ACC112 (cell line): ENCODE data around the gene UNC45A.

Experiments
- H2AFZ ChIP-seq: fragments of 200-600 bp; sonication (generic); one replicate; pipeline ENCODE4 v1.6.0; 2017; ENCODE audit warnings: antibody characterized with exemption, low read length; ENCODE audit not compliant: unreplicated experiment
- H3K27ac ChIP-seq: fragments of 200-600 bp; sonication (generic); 2 replicates; pipeline ENCODE4 v1.5.1; 2014; ENCODE audit warnings: low read depth, mild to moderate bottlenecking, antibody characterized with exemption, low read length, moderate library complexity
- H3K27me3 ChIP-seq: fragments of 200-600 bp; sonication (generic); 2 replicates; pipeline ENCODE4 v1.6.1; 2014; ENCODE audit warnings: mild to moderate bottlenecking, antibody characterized with exemption, low read length, moderate library complexity, mixed read lengths; ENCODE audit not compliant: insufficient read depth
- H3K36me3 ChIP-seq: fragments of 200-600 bp; sonication (generic); 2 replicates; pipeline ENCODE4 v1.6.1; 2016; ENCODE audit warnings: mild to moderate bottlenecking, antibody characterized with exemption, low read length, moderate library complexity, mixed read lengths; ENCODE audit not compliant: insufficient read depth
- H3K4me1 ChIP-seq: fragments of 200-600 bp; sonication (generic); one replicate; pipeline ENCODE4 v1.6.1; 2016; ENCODE audit warnings: low read length, mixed read lengths; ENCODE audit not compliant: insufficient read depth, unreplicated experiment, control insufficient read depth
- H3K4me3 ChIP-seq: fragments of 200-600 bp; sonication (generic); 2 replicates; pipeline ENCODE4 v1.5.1; 2014; ENCODE audit warnings: mild to moderate bottlenecking, low read depth, low read length
- H3K79me2 ChIP-seq: fragments of 200-600 bp; sonication (generic); one replicate; pipeline ENCODE4 v1.6.0; 2016; ENCODE audit warnings: low read length; ENCODE audit not compliant: control insufficient read depth, unreplicated experiment, insufficient read depth

UNC45A gene

DNA sequence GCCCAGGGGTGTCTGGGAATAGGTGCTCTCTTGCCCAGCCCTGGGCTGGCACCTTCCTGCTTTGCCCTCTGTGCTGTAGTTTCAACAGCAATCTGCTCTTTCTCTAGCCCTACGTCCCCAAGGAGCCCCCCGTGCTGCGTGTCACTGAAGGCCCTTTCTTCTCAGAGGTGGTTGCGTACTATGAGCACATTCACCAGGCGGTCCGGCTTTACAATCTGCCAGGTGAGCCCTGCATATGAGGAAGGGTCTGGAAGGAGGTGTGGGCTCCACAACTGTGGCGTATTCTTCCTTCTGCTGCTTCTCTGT, 22.4 kb upstream of the UNC45A start:
- no peak overlapping the region for H3K4me3 ChIP-seq
- no peaks in the 10 kb centered on the region for H3K27me3 ChIP-seq
- no peak overlapping the region for H3K27ac ChIP-seq
- no peak overlapping the region for H2AFZ ChIP-seq
- H3K79me2 ChIP-seq: no peaks in the 10 kb centered on the region
- no peaks in the 10 kb centered on the region for H3K4me1 ChIP-seq
- no peaks in the 10 kb centered on the region for H3K36me3 ChIP-seq

DNA sequence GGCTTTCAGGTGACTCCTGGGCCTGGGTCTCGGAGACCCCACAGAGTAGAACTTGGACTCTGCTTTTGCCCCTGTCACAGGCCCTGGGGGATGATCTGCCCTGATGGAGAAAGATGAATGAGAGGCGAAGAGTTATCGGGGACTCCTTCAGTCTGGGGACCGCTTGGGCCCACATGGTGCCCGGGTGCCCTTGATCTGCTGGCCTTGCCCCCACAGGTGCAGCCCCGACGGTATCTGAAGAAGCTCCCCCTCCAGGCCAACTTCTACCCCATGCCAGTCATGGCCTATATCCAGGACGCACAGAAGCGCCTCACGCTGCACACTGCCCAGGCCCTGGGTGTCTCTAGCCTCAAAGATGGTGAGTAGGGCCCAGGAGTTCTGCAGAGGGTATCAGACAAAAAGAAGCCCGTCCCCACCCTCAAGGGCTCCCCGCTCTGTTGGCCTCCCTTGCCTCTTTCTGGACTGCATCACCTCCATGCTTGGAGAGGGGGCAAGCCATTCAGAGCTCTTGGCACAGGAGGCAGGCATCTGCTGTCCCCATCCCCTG, 21.6 kb upstream of the UNC45A start:
- no peaks in the 10 kb centered on the region for H3K36me3 ChIP-seq

DNA sequence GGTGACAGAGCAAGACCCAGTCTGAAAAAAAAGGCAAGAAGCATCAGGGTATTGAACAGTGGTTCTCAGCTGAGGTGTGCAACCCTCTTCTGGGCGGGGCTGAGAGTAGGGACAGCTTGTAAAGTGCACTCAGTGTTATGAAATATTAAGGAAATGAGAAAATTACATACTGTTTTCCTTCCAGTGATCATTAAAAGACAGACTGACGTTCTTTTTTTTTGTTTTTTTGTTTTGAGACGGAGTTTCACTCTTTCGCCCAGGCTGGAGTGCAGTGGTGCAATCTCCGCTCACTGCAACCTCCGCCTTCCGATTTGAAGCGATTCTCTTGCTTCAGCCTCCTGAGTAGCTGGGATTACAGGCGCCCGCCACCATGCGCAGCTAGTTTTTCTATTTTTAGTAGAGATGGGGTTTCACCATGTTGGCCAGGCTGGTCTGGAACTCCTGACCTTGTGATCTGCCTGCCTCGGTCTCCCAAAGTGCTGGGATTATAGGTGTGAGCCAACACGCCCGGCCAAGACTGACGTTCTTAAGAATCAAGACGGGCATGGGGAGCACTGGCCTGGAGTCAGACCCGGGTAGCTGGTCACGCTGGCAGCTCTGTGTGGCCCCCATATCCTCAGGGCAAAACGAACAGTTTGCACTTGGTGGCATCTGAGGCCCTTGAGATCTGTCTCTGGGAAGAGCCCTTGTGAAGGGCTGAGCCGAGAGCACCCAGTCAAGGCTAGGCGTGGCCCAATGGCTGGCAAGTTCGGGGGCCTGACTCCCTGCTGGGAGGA, 20.6 kb upstream of the UNC45A start:
- Histone ChIP-seq H3K79me2 (no peaks in the 10 kb centered on the region), H3K27ac (no peak overlapping the region), H3K36me3 (no peaks in the 10 kb centered on the region)

More for the DNA sequence above, 21.6 kb upstream of the UNC45A start:
- Histone ChIP-seq H3K79me2 (no peaks in the 10 kb centered on the region), H3K27ac (no peak overlapping the region), H3K27me3 (no peaks in the 10 kb centered on the region), H3K4me3 (no peak overlapping the region), H3K4me1 (no peaks in the 10 kb centered on the region), H2AFZ (no peak overlapping the region)

DNA sequence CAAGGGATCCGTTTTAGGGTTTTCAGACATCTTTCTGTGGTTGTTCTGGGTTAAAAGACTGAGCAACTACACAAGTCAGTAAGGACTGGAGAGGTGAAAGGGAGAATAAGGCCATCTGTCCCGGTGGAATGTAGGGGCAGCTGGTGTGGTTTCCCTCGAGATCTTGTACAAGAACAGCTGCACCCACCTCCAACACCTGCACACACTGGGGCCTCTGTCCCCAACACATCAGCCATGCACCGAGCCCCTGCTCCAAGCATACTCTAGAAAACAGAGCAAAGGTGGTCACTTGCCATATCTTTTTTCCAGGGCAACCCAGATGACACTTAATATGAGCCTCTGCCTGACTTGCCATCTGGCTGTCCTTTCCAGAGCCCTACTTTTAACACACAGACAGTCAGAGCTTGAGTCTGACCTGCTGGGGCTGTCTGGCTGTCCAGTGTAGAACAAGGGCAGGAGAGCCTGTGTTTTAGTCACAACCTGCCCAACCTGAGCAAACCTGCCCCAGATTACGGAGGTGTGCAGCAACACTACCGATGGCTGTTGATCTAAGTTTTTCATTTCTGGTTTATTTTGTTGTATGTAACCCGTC, 19.8 kb upstream of the UNC45A start:
- no peaks in the 10 kb centered on the region for H3K27me3 ChIP-seq
- no peak overlapping the region for H2AFZ ChIP-seq
- no peaks in the 10 kb centered on the region for H3K4me1 ChIP-seq
- H3K4me3 ChIP-seq: no peak overlapping the region
- no peak overlapping the region for H3K27ac ChIP-seq
- no peaks in the 10 kb centered on the region for H3K79me2 ChIP-seq
- H3K36me3 ChIP-seq: no peaks in the 10 kb centered on the region

More for the DNA sequence above, 20.6 kb upstream of the UNC45A start:
- Histone ChIP-seq H3K4me1 (no peaks in the 10 kb centered on the region), H2AFZ (no peak overlapping the region), H3K27me3 (no peaks in the 10 kb centered on the region), H3K4me3 (no peak overlapping the region)

DNA sequence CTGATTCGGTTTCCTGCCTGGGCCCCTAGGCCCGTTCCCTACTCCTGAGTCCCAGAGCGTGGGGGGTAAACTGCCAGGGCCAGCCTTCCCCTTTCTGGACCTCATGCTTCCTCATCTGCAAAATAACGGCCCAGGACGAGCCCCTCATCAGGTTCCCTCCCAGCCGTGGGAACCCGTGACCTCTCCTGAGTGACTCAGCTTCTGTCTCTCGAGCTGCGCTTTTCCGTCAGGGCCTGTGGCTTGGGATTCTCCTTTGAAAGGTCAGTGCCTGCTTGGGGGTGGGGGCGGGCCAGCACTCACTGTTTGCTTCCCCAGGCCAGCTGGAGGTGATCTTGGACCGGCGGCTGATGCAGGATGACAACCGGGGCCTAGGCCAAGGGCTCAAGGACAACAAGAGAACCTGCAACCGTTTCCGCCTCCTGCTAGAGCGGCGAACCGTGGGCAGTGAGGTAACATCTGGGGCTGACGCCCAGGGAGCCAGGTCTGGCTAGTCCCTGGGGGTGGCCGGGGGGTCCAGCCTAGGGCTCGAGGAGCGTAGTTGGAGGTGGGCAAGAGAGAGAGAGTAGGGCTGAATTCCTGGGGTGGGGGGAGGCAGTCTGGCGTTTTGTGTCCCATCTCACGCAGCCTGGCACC, 19.2 kb upstream of the UNC45A start:
- no peak overlapping the region for H3K4me3 ChIP-seq
- no peaks in the 10 kb centered on the region for H3K27me3 ChIP-seq
- H3K27ac ChIP-seq: no peak overlapping the region
- H3K79me2 ChIP-seq: no peaks in the 10 kb centered on the region
- no peaks in the 10 kb centered on the region for H3K4me1 ChIP-seq
- H2AFZ ChIP-seq: no peak overlapping the region
- no peaks in the 10 kb centered on the region for H3K36me3 ChIP-seq

DNA sequence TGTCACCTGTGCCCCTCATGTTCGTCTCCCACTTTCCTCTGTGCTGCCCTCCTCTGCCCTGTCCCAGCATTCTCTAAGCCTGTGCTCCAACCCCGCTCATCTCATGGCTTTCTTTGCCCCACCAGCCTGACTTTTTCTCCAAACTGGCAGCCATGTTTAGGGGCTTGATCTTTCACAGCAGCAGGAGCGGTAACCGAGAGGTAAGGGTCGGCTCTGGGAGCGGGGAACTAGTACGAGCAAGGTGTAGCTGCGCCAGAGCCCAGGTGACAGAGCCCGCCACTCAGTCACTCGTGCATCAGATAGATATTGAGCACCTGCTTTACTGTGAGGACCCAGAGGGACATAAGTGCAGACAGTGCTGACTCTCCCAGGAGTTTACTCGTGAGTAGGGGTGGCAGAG, 18.6 kb upstream of the UNC45A start:
- H3K27me3 ChIP-seq: no peaks in the 10 kb centered on the region
- H3K27ac ChIP-seq: no peak overlapping the region
- H2AFZ ChIP-seq: no peak overlapping the region
- H3K4me3 ChIP-seq: no peak overlapping the region
- H3K36me3 ChIP-seq: no peaks in the 10 kb centered on the region
- no peaks in the 10 kb centered on the region for H3K4me1 ChIP-seq
- H3K79me2 ChIP-seq: no peaks in the 10 kb centered on the region

DNA sequence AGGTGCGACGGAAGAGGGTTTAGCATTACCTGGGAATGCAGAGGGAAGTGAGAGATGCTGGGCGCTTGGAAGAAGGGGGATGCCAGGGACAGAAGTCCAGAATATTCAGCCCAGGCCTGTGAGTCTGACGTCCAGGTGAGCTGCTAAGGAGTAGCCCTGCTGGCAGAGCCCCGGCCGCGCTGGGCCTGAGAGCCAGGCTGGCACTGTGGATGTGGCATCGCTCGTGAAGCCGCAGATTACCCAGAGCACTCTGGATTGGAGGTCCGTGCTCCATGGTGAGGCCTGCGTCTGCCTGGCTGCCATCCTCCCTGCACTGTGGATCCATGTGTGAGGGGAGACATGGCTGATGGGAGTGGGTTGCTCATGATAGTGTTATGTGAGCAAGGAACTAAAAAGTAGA, 17.5 kb upstream of the UNC45A start:
- Histone ChIP-seq H3K4me1 (no peaks in the 10 kb centered on the region), H3K4me3 (no peak overlapping the region), H3K27ac (no peak overlapping the region), H2AFZ (no peak overlapping the region), H3K36me3 (no peaks in the 10 kb centered on the region), H3K79me2 (no peaks in the 10 kb centered on the region), H3K27me3 (no peaks in the 10 kb centered on the region)

DNA sequence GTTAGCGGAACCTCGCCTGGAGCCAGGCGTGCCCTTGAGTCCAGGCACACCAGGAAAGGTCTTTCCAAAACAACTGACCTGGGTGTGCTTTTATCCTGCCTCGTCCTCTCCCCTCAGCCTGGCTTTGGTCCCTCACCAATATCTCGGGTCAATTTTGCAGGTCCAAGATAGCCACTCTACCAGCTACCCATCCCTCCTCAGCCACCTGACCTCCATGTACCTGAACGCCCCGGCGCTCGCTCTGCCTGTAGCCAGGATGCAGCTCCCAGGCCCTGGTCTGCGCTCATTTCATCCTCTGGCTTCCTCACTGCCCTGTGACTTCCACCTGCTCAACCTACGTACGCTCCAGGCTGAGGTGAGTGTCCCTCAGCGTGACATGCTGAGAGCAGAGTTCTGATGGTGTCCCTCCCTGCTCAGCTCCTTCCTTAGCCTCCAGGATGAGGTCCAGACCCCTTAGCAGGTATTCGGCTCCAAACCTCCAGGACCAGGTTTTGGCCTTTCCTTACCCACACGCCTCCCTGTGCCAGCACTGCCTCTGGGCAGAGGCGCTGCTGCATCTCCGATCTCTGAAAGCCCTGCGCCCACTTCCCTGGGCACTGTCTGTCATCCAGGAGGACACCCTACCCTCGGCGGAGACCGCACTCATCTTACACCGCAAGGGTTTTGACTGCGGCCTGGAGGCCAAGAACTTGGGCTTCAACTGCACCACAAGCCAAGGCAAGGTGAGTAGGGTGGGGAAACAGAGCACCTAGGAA, 16.9 kb upstream of the UNC45A start:
- Histone ChIP-seq H3K36me3 (no peaks in the 10 kb centered on the region), H3K79me2 (no peaks in the 10 kb centered on the region), H3K4me1 (no peaks in the 10 kb centered on the region), H2AFZ (no peak overlapping the region), H3K27me3 (no peaks in the 10 kb centered on the region), H3K27ac (no peak overlapping the region), H3K4me3 (no peak overlapping the region)

DNA sequence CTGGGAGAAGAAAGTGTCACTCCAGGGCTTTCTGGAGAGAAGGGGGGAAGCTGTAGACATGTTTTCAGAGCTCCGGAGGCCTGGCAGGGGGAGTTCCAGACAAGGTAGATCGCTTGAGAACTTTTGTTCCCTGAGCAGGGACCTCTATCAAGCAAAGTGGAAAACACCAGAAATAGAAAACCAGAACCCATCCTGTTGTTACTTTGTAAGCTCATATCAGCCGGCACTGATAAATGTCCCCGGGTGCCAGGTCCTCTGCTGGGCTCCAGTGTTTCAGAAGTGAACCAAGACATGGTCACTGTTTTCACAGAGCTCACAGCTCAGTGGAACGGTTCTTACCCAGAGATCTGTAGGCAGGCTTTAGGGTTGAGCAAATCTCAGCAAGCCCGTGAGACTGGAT, 16.2 kb upstream of the UNC45A start:
- no peaks in the 10 kb centered on the region for H3K36me3 ChIP-seq
- no peak overlapping the region for H3K27ac ChIP-seq
- H3K27me3 ChIP-seq: no peaks in the 10 kb centered on the region
- no peak overlapping the region for H2AFZ ChIP-seq
- no peaks in the 10 kb centered on the region for H3K4me1 ChIP-seq
- no peaks in the 10 kb centered on the region for H3K79me2 ChIP-seq
- H3K4me3 ChIP-seq: no peak overlapping the region

DNA sequence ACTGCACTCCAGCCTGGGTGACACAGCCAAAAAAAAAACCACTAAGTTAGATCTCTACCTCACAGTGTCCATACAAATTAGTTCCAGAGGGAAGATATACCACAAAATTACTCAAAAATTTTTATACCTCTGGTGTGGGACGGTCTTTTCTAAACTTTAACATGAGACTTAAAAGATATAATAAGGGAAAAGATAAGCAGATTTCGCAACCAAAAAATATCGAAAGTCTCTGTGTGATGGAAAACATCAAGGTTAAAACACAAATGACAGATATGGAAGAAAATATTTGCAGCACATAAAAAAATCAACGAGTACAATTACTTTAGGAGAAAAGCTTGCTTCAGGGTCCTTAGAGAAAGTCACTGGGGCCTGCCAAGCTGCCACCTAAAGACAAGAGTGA, 13.2 kb upstream of the UNC45A start:
- H2AFZ ChIP-seq: no peak overlapping the region
- no peaks in the 10 kb centered on the region for H3K36me3 ChIP-seq
- H3K27ac ChIP-seq: no peak overlapping the region
- H3K4me1 ChIP-seq: no peaks in the 10 kb centered on the region
- H3K27me3 ChIP-seq: no peaks in the 10 kb centered on the region
- no peaks in the 10 kb centered on the region for H3K79me2 ChIP-seq
- H3K4me3 ChIP-seq: no peak overlapping the region
